ENCODE data around the gene ANK3.

ANK3 gene

DNA sequence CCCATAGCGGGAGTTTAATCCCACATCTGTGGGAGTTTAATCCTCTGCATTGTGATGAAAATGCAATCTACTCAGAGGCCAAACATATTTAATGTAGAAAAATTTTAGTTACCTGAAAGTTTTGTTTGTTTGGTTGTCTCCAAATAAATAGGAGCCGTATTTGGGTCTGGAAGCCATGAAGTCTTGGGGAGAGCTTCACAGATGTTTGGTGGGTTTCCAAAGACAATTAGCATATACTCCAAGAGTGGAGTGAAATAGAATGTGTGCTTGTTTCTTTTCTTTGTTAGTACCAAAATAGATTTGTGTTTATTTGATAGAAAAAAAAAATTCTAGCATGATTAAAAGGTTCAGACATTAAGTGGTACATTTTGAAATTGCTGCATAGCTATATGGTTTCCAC, 50.9 kb downstream of the ANK3 start:
- Histone ChIP-seq H3K27me3 (ENCODE audit: control insufficient read depth in 1 of 2, insufficient read depth in 1 of 2, low read length in 2 of 2) (no peaks in the 10 kb centered on the region), H2AFZ (ENCODE audit: low read depth, low read length) (no peak overlapping the region), H2AK5ac (ENCODE audit: low read length, severe bottlenecking) (no peak overlapping the region), H2BK5ac (ENCODE audit: low read depth, low read length, poor library complexity, severe bottlenecking) (no peak overlapping the region), H3K4me3 (ENCODE audit: insufficient read depth in 1 of 2, low read depth in 1 of 2, low read length in 2 of 2) (no peak overlapping the region), H2BK120ac (ENCODE audit: low read depth, low read length) (no peak overlapping the region), H3K27ac (ENCODE audit: low read length, poor library complexity, severe bottlenecking) (no peak overlapping the region), H3K9me3 (ENCODE audit: control insufficient read depth, low read length) (no peaks in the 10 kb centered on the region), H3K9ac (ENCODE audit: low read length) (no peak overlapping the region), H3K4me1 (ENCODE audit: control insufficient read depth, insufficient read depth, low read depth, low read length) (peaks cover 3% of the 10 kb centered on the region), H3K18ac (ENCODE audit: low read depth in 1 of 2, low read length in 2 of 2) (no peak overlapping the region), H3K23ac (ENCODE audit: low read length in 2 of 2) (no peak overlapping the region), H3K4me2 (ENCODE audit: low read length, poor library complexity, severe bottlenecking) (no peak overlapping the region), H3K79me1 (replicated peaks; ENCODE audit: low read length, poor library complexity, severe bottlenecking) (peaks cover 3% of the 10 kb centered on the region), H3K4ac (ENCODE audit: low read depth in 1 of 2, low read length in 2 of 2) (no peak overlapping the region), H3K36me3 (ENCODE audit: control insufficient read depth in 1 of 2, insufficient read depth in 2 of 2, low read depth in 1 of 2, low read length in 2 of 2) (no peaks in the 10 kb centered on the region), H2BK15ac (ENCODE audit: low read depth, poor library complexity, severe bottlenecking) (no peak overlapping the region), H2BK12ac (ENCODE audit: low read length in 2 of 2) (no peak overlapping the region), H4K8ac (ENCODE audit: low read length) (no peak overlapping the region), H3K14ac (ENCODE audit: low read length in 2 of 2) (no peak overlapping the region), H4K91ac (ENCODE audit: low read length) (no peak overlapping the region)
- no peak for DNase-seq
- WGBS, result 91% methylated on average over 1 of the region's 2 CpGs

- H3K9ac ChIP-seq (ENCODE audit: low read length), result no peak overlapping the region
- no peak overlapping the region for H4K91ac ChIP-seq (ENCODE audit: low read length)
- peaks cover 2% of the 10 kb centered on the region for H3K4me1 ChIP-seq (ENCODE audit: control insufficient read depth, insufficient read depth, low read depth, low read length)
- H3K36me3 ChIP-seq (ENCODE audit: control insufficient read depth in 1 of 2, insufficient read depth in 2 of 2, low read depth in 1 of 2, low read length in 2 of 2), result no peaks in the 10 kb centered on the region
- H2BK5ac ChIP-seq (ENCODE audit: low read depth, low read length, poor library complexity, severe bottlenecking), result no peak overlapping the region
- no peak overlapping the region for H3K27ac ChIP-seq (ENCODE audit: low read length, poor library complexity, severe bottlenecking)
- H3K9me3 ChIP-seq (ENCODE audit: control insufficient read depth, low read length), result no peaks in the 10 kb centered on the region
- no peak overlapping the region for H3K23ac ChIP-seq (ENCODE audit: low read length in 2 of 2)
- peak overlapping the region in 1 of 2 experiments; percentile 7 for H3K4ac ChIP-seq (ENCODE audit: low read depth in 1 of 2, low read length in 2 of 2)
- H3K18ac ChIP-seq (ENCODE audit: low read depth in 1 of 2, low read length in 2 of 2), result peak overlapping the region in 1 of 2 experiments; percentile 19
- no peak overlapping the region for H3K4me2 ChIP-seq (ENCODE audit: low read length, poor library complexity, severe bottlenecking)
- H4K8ac ChIP-seq (ENCODE audit: low read length), result no peak overlapping the region
- 78% methylated on average over 1 of the region's 2 CpGs for WGBS
- H2BK120ac ChIP-seq (ENCODE audit: low read depth, low read length), result no peak overlapping the region
- H2AK5ac ChIP-seq (ENCODE audit: low read length, severe bottlenecking), result no peak overlapping the region
- no peak for DNase-seq
- no peak overlapping the region for H2BK12ac ChIP-seq (ENCODE audit: low read length in 2 of 2)
- no peak overlapping the region for H3K14ac ChIP-seq (ENCODE audit: low read length in 2 of 2)
- H3K27me3 ChIP-seq (ENCODE audit: control insufficient read depth in 1 of 2, insufficient read depth in 1 of 2, low read length in 2 of 2), result no peaks in the 10 kb centered on the region
- no peak overlapping the region for H2AFZ ChIP-seq (ENCODE audit: low read depth, low read length)
- peaks cover 1% of the 10 kb centered on the region for H3K79me1 ChIP-seq (replicated peaks; ENCODE audit: low read length, poor library complexity, severe bottlenecking)
- H3K4me3 ChIP-seq (ENCODE audit: insufficient read depth in 1 of 2, low read depth in 1 of 2, low read length in 2 of 2), result no peak overlapping the region
- no peak overlapping the region for H2BK15ac ChIP-seq (ENCODE audit: low read depth, poor library complexity, severe bottlenecking)
These were observed 51.6 kb downstream of the ANK3 start for GRCh38 chr10:60338002-60338564.

GRCh38 chr10:60336901-60337630, 52.6 kb downstream of the ANK3 start:
- no peak overlapping the region for H3K27ac ChIP-seq (ENCODE audit: low read length, poor library complexity, severe bottlenecking)
- no peak overlapping the region for H2BK12ac ChIP-seq (ENCODE audit: low read length in 2 of 2)
- no peak overlapping the region for H3K4me3 ChIP-seq (ENCODE audit: insufficient read depth in 1 of 2, low read depth in 1 of 2, low read length in 2 of 2)
- H2BK15ac ChIP-seq (ENCODE audit: low read depth, poor library complexity, severe bottlenecking), result no peak overlapping the region
- no peak overlapping the region for H3K9ac ChIP-seq (ENCODE audit: low read length)
- H2AK5ac ChIP-seq (ENCODE audit: low read length, severe bottlenecking), result no peak overlapping the region
- no peak overlapping the region for H3K14ac ChIP-seq (ENCODE audit: low read length in 2 of 2)
- no peak overlapping the region for H3K4me2 ChIP-seq (ENCODE audit: low read length, poor library complexity, severe bottlenecking)
- no peak overlapping the region for H2AFZ ChIP-seq (ENCODE audit: low read depth, low read length)
- 72% methylated on average over 2 of the region's 3 CpGs for WGBS
- no peak overlapping the region for H2BK5ac ChIP-seq (ENCODE audit: low read depth, low read length, poor library complexity, severe bottlenecking)
- H3K36me3 ChIP-seq (ENCODE audit: control insufficient read depth in 1 of 2, insufficient read depth in 2 of 2, low read depth in 1 of 2, low read length in 2 of 2), result no peaks in the 10 kb centered on the region
- H3K18ac ChIP-seq (ENCODE audit: low read depth in 1 of 2, low read length in 2 of 2), result no peak overlapping the region
- no peaks in the 10 kb centered on the region for H3K27me3 ChIP-seq (ENCODE audit: control insufficient read depth in 1 of 2, insufficient read depth in 1 of 2, low read length in 2 of 2)
- no peak overlapping the region for H4K8ac ChIP-seq (ENCODE audit: low read length)
- no peak for DNase-seq
- no peak overlapping the region for H4K91ac ChIP-seq (ENCODE audit: low read length)
- peaks cover 2% of the 10 kb centered on the region for H3K4me1 ChIP-seq (ENCODE audit: control insufficient read depth, insufficient read depth, low read depth, low read length)
- H2BK120ac ChIP-seq (ENCODE audit: low read depth, low read length), result no peak overlapping the region
- no peaks in the 10 kb centered on the region for H3K9me3 ChIP-seq (ENCODE audit: control insufficient read depth, low read length)
- no peak overlapping the region for H3K4ac ChIP-seq (ENCODE audit: low read depth in 1 of 2, low read length in 2 of 2)
- peaks cover 1% of the 10 kb centered on the region for H3K79me1 ChIP-seq (replicated peaks; ENCODE audit: low read length, poor library complexity, severe bottlenecking)
- no peak overlapping the region for H3K23ac ChIP-seq (ENCODE audit: low read length in 2 of 2)

- Histone ChIP-seq H3K9me3 (ENCODE audit: control insufficient read depth, low read length) (no peaks in the 10 kb centered on the region), H3K23ac (ENCODE audit: low read length in 2 of 2) (no peak overlapping the region), H3K79me1 (replicated peaks; ENCODE audit: low read length, poor library complexity, severe bottlenecking) (peaks cover 1% of the 10 kb centered on the region), H3K27ac (ENCODE audit: low read length, poor library complexity, severe bottlenecking) (no peak overlapping the region), H3K4ac (ENCODE audit: low read depth in 1 of 2, low read length in 2 of 2) (no peak overlapping the region), H2BK12ac (ENCODE audit: low read length in 2 of 2) (no peak overlapping the region), H3K18ac (ENCODE audit: low read depth in 1 of 2, low read length in 2 of 2) (peak overlapping the region in 1 of 2 experiments; percentile 21), H3K4me2 (ENCODE audit: low read length, poor library complexity, severe bottlenecking) (no peak overlapping the region), H3K27me3 (ENCODE audit: control insufficient read depth in 1 of 2, insufficient read depth in 1 of 2, low read length in 2 of 2) (no peaks in the 10 kb centered on the region), H3K9ac (ENCODE audit: low read length) (no peak overlapping the region), H3K4me1 (ENCODE audit: control insufficient read depth, insufficient read depth, low read depth, low read length) (peaks cover 2% of the 10 kb centered on the region), H3K14ac (ENCODE audit: low read length in 2 of 2) (no peak overlapping the region), H4K91ac (ENCODE audit: low read length) (no peak overlapping the region), H2BK15ac (ENCODE audit: low read depth, poor library complexity, severe bottlenecking) (no peak overlapping the region), H4K8ac (ENCODE audit: low read length) (no peak overlapping the region), H2BK5ac (ENCODE audit: low read depth, low read length, poor library complexity, severe bottlenecking) (no peak overlapping the region), H2BK120ac (ENCODE audit: low read depth, low read length) (peak overlapping the region; percentile 34), H2AK5ac (ENCODE audit: low read length, severe bottlenecking) (no peak overlapping the region), H3K4me3 (ENCODE audit: insufficient read depth in 1 of 2, low read depth in 1 of 2, low read length in 2 of 2) (no peak overlapping the region), H2AFZ (ENCODE audit: low read depth, low read length) (no peak overlapping the region), H3K36me3 (ENCODE audit: control insufficient read depth in 1 of 2, insufficient read depth in 2 of 2, low read depth in 1 of 2, low read length in 2 of 2) (no peaks in the 10 kb centered on the region)
- WGBS, result 85% methylated on average over 5 of the region's 5 CpGs
- DNase-seq, result no peak
These were observed 54.0 kb downstream of the ANK3 start for GRCh38 chr10:60335708-60336107.

Data from mesenchymal stem cell (in vitro differentiated cells and primary cell).